ENCODE measurements around the gene WBP11.
A peak's percentile ranks its signal among the peaks of the same experiment; 100 is the strongest.

WBP11 gene

GRCh38 chr12:14803011-14803829 is at the start of gene WBP11, which contains the start of gene C12orf60:
Gene WBP11 (minus strand): TSS chr12:14803478. CDS start chr12:14801383, 2,095 bp downstream.
Gene C12orf60 (plus strand): TSS chr12:14803670. CDS start chr12:14822936, 19,266 bp downstream.
- DNase-seq, result peak; percentile 64 to 74 (median 72)

- no peak for DNase-seq
These were observed 49.6 kb upstream of the WBP11 start for GRCh38 chr12:14852880-14853279.

- DNase-seq, result no peak
These were observed 47.8 kb upstream of the WBP11 start for GRCh38 chr12:14850929-14851663.

GRCh38 chr12:14849661-14850060 is 46.4 kb upstream of the WBP11 start:
- no peak for DNase-seq

- DNase-seq, result no peak
These were observed 43.8 kb upstream of the WBP11 start for GRCh38 chr12:14846876-14847580.

GRCh38 chr12:14846042-14846587 is 42.8 kb upstream of the WBP11 start:
- no peak for DNase-seq

- no peak for DNase-seq
These were observed 42.1 kb upstream of the WBP11 start for GRCh38 chr12:14845350-14845750.

- DNase-seq, result no peak
These were observed 41.1 kb upstream of the WBP11 start for GRCh38 chr12:14844401-14844800.

GRCh38 chr12:14843425-14843887 is 40.2 kb upstream of the WBP11 start, which contains the start of gene ART4:
Gene ART4 (minus strand): TSS chr12:14843526. CDS start chr12:14843113, 413 bp downstream.
- DNase-seq, result no peak

- DNase-seq, result no peak
These were observed 39.0 kb upstream of the WBP11 start for GRCh38 chr12:14842315-14842714.

- no peak for DNase-seq
These were observed 38.5 kb upstream of the WBP11 start for GRCh38 chr12:14841761-14842160.

GRCh38 chr12:14840616-14841015 is 37.3 kb upstream of the WBP11 start:
- no peak for DNase-seq

- DNase-seq, result no peak
These were observed 36.0 kb upstream of the WBP11 start for GRCh38 chr12:14839262-14839661.

- no peak for DNase-seq
These were observed 33.3 kb upstream of the WBP11 start for GRCh38 chr12:14836336-14837210.

- DNase-seq, result no peak
These were observed 31.2 kb upstream of the WBP11 start for GRCh38 chr12:14834509-14834908.

- DNase-seq, result no peak
These were observed 30.7 kb upstream of the WBP11 start for GRCh38 chr12:14833952-14834351.

- no peak for DNase-seq
These were observed 30.1 kb upstream of the WBP11 start for GRCh38 chr12:14833336-14833735.

GRCh38 chr12:14828892-14829291 is 25.6 kb upstream of the WBP11 start:
- DNase-seq, result no peak

- no peak for DNase-seq
These were observed 23.8 kb upstream of the WBP11 start for GRCh38 chr12:14827043-14827442.

- DNase-seq, result no peak
These were observed 23.2 kb upstream of the WBP11 start for GRCh38 chr12:14826491-14826890.

- DNase-seq, result no peak
These were observed 22.0 kb upstream of the WBP11 start for GRCh38 chr12:14825256-14825655.
